ENCODE results near the gene KRTCAP2.
"Not testable (repeated sequence)": the region's sequence is repeated elsewhere in the genome, so short reads cannot be mapped to it uniquely, and the experiment has no call there.

KRTCAP2 gene

GRCh38 chr1:155199792-155200191, 26.7 kb upstream of the KRTCAP2 start:
- DNase-seq (ENCODE audit: low spot score): no peak

- DNase-seq (ENCODE audit: low spot score): no peak
Measured at GRCh38 chr1:155198547-155198906, 25.4 kb upstream of the KRTCAP2 start.

GRCh38 chr1:155197901-155198546, 24.9 kb upstream of the KRTCAP2 start:
- DNase-seq (ENCODE audit: low spot score): no peak

GRCh38 chr1:155196893-155197638, 24.0 kb upstream of the KRTCAP2 start:
- DNase-seq (ENCODE audit: low spot score): no peak

- DNase-seq (ENCODE audit: low spot score): no peak
Measured at GRCh38 chr1:155196103-155196892, 23.2 kb upstream of the KRTCAP2 start.

GRCh38 chr1:155195201-155196102, 22.3 kb upstream of the KRTCAP2 start:
- DNase-seq (ENCODE audit: low spot score): no peak

- not testable (repeated sequence) for DNase-seq (ENCODE audit: low spot score)
Measured at GRCh38 chr1:155193991-155194240, 20.8 kb upstream of the KRTCAP2 start.

- DNase-seq (ENCODE audit: low spot score): peak; percentile 93
Measured at GRCh38 chr1:155193275-155193990, 20.3 kb upstream of the KRTCAP2 start.

GRCh38 chr1:155192346-155193274, 19.5 kb upstream of the KRTCAP2 start:
- no peak for DNase-seq (ENCODE audit: low spot score)

- no peak for DNase-seq (ENCODE audit: low spot score)
Measured at GRCh38 chr1:155191904-155192303, 18.8 kb upstream of the KRTCAP2 start.

GRCh38 chr1:155189926-155190325, 16.8 kb upstream of the KRTCAP2 start:
- DNase-seq (ENCODE audit: low spot score): not testable (repeated sequence)

- no peak for DNase-seq (ENCODE audit: low spot score)
Measured at GRCh38 chr1:155188268-155188667, 15.2 kb upstream of the KRTCAP2 start.

- DNase-seq (ENCODE audit: low spot score): no peak
Measured at GRCh38 chr1:155187456-155187891, 14.4 kb upstream of the KRTCAP2 start.

- DNase-seq (ENCODE audit: low spot score): no peak
Measured at GRCh38 chr1:155186794-155187455, 13.8 kb upstream of the KRTCAP2 start.

- DNase-seq (ENCODE audit: low spot score): no peak
Measured at GRCh38 chr1:155186067-155186793, 13.1 kb upstream of the KRTCAP2 start.

GRCh38 chr1:155185783-155186066, 12.6 kb upstream of the KRTCAP2 start:
- no peak for DNase-seq (ENCODE audit: low spot score)

GRCh38 chr1:155184835-155185782, 12.0 kb upstream of the KRTCAP2 start:
- DNase-seq (ENCODE audit: low spot score): no peak

- no peak for DNase-seq (ENCODE audit: low spot score)
Measured at GRCh38 chr1:155184351-155184811, 11.3 kb upstream of the KRTCAP2 start.

Measured in AG08396 (cell line).